H1 (cell line): ENCODE measurements around the gene LAMC1. TPM values are rescaled to one million over a fixed set of nuclear protein-coding genes. Genes with fewer than 3 reads are reported as not detected.

Source experiments
- CTCF ChIA-PET: fragments of 300-600 bp; sonication (Branson Sonifier 250); formaldehyde crosslinking; loops from one replicate; lab custom pipeline; 2021; ENCODE audit not compliant: partially characterized antibody; lab: Charles Lee
- POLR2A ChIA-PET: fragments of 300-600 bp; sonication (Branson Sonifier 250); formaldehyde crosslinking; loops from one replicate; lab custom pipeline; 2021; ENCODE audit warnings: inconsistent platforms; ENCODE audit not compliant: partially characterized antibody; lab: Charles Lee
- DNase-seq, 2 experiments: peaks; one replicate each; pipeline versions ENCODE4 v3.0.0 to v3.0.0-alpha.2; 2010 to 2022; ENCODE audit warnings: low spot score in 2 of 2, low read depth in 1 of 2, mixed read lengths in 1 of 2
- FAIRE-seq: peaks from 2 replicates; lab custom pipeline; 2011; peaks lifted over from hg19 to GRCh38; lab: Jason Lieb, UNC
- H2AFZ ChIP-seq: 2 replicates; pipeline ENCODE4 v1.8.1; 2012; ENCODE audit warnings: low read length, inconsistent platforms
- H2AK5ac ChIP-seq: 2 replicates; pipeline ENCODE4 v1.6.1; 2013; ENCODE audit warnings: low read depth, low read length
- H2BK120ac ChIP-seq: replicated peaks from 2 replicates; pipeline ENCODE3; 2013; ENCODE audit warnings: low read depth, low read length, inconsistent platforms
- H2BK12ac ChIP-seq: 2 replicates; pipeline ENCODE4 v1.6.1; 2013; ENCODE audit warnings: low read depth, low read length
- H2BK15ac ChIP-seq: 2 replicates; pipeline ENCODE4 v1.6.1; 2013; ENCODE audit warnings: low read length
- H2BK20ac ChIP-seq: 2 replicates; pipeline ENCODE4 v1.6.1; 2013; ENCODE audit warnings: low read length
- H2BK5ac ChIP-seq: 2 replicates; pipeline ENCODE4 v1.6.1; 2013; ENCODE audit warnings: low read depth, low read length
- H3K14ac ChIP-seq: 2 replicates; pipeline ENCODE4 v1.6.1; 2013; ENCODE audit warnings: inconsistent platforms; ENCODE audit not compliant: insufficient read length
- H3K18ac ChIP-seq: 2 replicates; pipeline ENCODE4 v1.6.1; 2013; ENCODE audit warnings: low read length; ENCODE audit errors: extremely low read depth
- H3K23ac ChIP-seq: 2 replicates; pipeline ENCODE4 v1.6.1; 2013; ENCODE audit warnings: inconsistent platforms; ENCODE audit not compliant: insufficient read length
- H3K23me2 ChIP-seq: 2 replicates; pipeline ENCODE4 v1.6.1; 2013; ENCODE audit warnings: low read depth, low read length
- H3K27ac ChIP-seq: 2 replicates; pipeline ENCODE4 v1.6.1; 2011; ENCODE audit warnings: low read depth, low read length, inconsistent platforms
- H3K27me3 ChIP-seq, 4 experiments: replicated peaks in 1 of 4; 1 replicate in 1 of 4; 2 replicates in 3 of 4; pipeline versions ENCODE4 v1.6.1 to v1.8.1; 2011 to 2013; ENCODE audit warnings: low read length in 3 of 4, mild to moderate bottlenecking in 3 of 4, inconsistent platforms in 2 of 4, mixed read lengths in 2 of 4, moderate library complexity in 1 of 4; ENCODE audit not compliant: control insufficient read depth in 3 of 4, insufficient read depth in 3 of 4; ENCODE audit errors: extremely low read depth in 1 of 4
- H3K36me3 ChIP-seq, 4 experiments: 2 replicates each; pipeline versions ENCODE4 v1.6.1 to v1.8.1; 2011 to 2013; ENCODE audit warnings: mild to moderate bottlenecking in 4 of 4, low read length in 3 of 4, moderate library complexity in 2 of 4, control low read depth in 1 of 4, inconsistent platforms in 1 of 4; ENCODE audit not compliant: insufficient read depth in 4 of 4, control insufficient read depth in 2 of 4
- H3K4ac ChIP-seq: replicated peaks from 2 replicates; pipeline ENCODE3; 2013; ENCODE audit warnings: low read length, low read depth, mixed read lengths, inconsistent platforms; ENCODE audit not compliant: insufficient read length
- H3K4me1 ChIP-seq, 4 experiments: replicated peaks in 1 of 4; 1 replicate in 1 of 4; 2 replicates in 3 of 4; pipeline versions ENCODE4 v1.6.1 to v1.8.1; 2011 to 2013; ENCODE audit warnings: low read length in 3 of 4, inconsistent platforms in 2 of 4, mixed read lengths in 1 of 4; ENCODE audit not compliant: insufficient read depth in 4 of 4, control insufficient read depth in 3 of 4
- H3K4me2 ChIP-seq, 2 experiments: 2 replicates each; pipeline versions ENCODE4 v1.6.1 to v1.8.1; 2011 to 2013; ENCODE audit warnings: low read depth in 2 of 2, low read length in 2 of 2, control low read depth in 1 of 2, inconsistent platforms in 1 of 2, mild to moderate bottlenecking in 1 of 2; ENCODE audit not compliant: insufficient read depth in 1 of 2
- H3K4me3 ChIP-seq, 4 experiments: fragments of 200-600, 300-600 bp in 1 of 4; sonication (generic), shearing (Covaris generic), sonication (Bioruptor Twin) in 1 of 4; 2 replicates each; pipeline versions ENCODE4 v1.5.1 to v1.8.1; 2011 to 2016; ENCODE audit warnings: low read length in 4 of 4, low read depth in 3 of 4, control low read depth in 2 of 4, inconsistent platforms in 2 of 4, mild to moderate bottlenecking in 2 of 4, mixed read lengths in 1 of 4, moderate library complexity in 1 of 4; ENCODE audit not compliant: insufficient read depth in 2 of 4; ENCODE audit errors: extremely low read depth in 1 of 4
- H3K56ac ChIP-seq: replicated peaks from 2 replicates; pipeline ENCODE3; 2013; ENCODE audit warnings: low read depth, mild to moderate bottlenecking, mixed read lengths, low read length, inconsistent platforms; ENCODE audit not compliant: insufficient read length
- H3K79me1 ChIP-seq: 2 replicates; pipeline ENCODE4 v1.6.1; 2013; ENCODE audit warnings: low read depth, low read length, control low read depth
- H3K79me2 ChIP-seq, 2 experiments: 2 replicates each; pipeline versions ENCODE4 v1.6.1 to v1.8.1; 2012 to 2013; ENCODE audit warnings: low read length in 2 of 2, mild to moderate bottlenecking in 2 of 2, inconsistent platforms in 1 of 2; ENCODE audit not compliant: insufficient read depth in 2 of 2, control insufficient read depth in 1 of 2
- H3K9ac ChIP-seq, 4 experiments: replicated peaks in 1 of 4; 1 replicate in 1 of 4; 2 replicates in 3 of 4; pipeline versions ENCODE4 v1.6.1 to v1.8.1; 2011 to 2013; ENCODE audit warnings: low read depth in 3 of 4, low read length in 3 of 4, control low read depth in 2 of 4, mild to moderate bottlenecking in 2 of 4, moderate library complexity in 2 of 4, inconsistent platforms in 1 of 4; ENCODE audit errors: extremely low read depth in 1 of 4
- H3K9me3 ChIP-seq, 2 experiments: 2 replicates each; pipeline versions ENCODE4 v1.6.1 to v1.8.1; 2012 to 2013; ENCODE audit warnings: mild to moderate bottlenecking in 2 of 2, moderate library complexity in 2 of 2, control low read depth in 1 of 2, inconsistent platforms in 1 of 2, low read depth in 1 of 2, low read length in 1 of 2, mixed read lengths in 1 of 2; ENCODE audit not compliant: insufficient read depth in 2 of 2
- H4K20me1 ChIP-seq, 2 experiments: replicated peaks in 1 of 2; 2 replicates each; pipeline versions ENCODE3 to v1.8.1; 2011 to 2013; ENCODE audit warnings: inconsistent platforms in 2 of 2, low read length in 2 of 2, mild to moderate bottlenecking in 1 of 2; ENCODE audit not compliant: insufficient read depth in 2 of 2, control insufficient read depth in 1 of 2
- H4K5ac ChIP-seq: 2 replicates; pipeline ENCODE4 v1.6.1; 2013; ENCODE audit warnings: low read length, low read depth, mixed read lengths, inconsistent platforms; ENCODE audit not compliant: insufficient read length
- H4K8ac ChIP-seq: 2 replicates; pipeline ENCODE4 v1.8.0; 2013; ENCODE audit warnings: mild to moderate bottlenecking, moderate library complexity, low read length, inconsistent platforms; ENCODE audit not compliant: insufficient read depth; ENCODE audit errors: extremely low read depth
- H4K91ac ChIP-seq: replicated peaks from 2 replicates; pipeline ENCODE3; 2013; ENCODE audit warnings: low read length, mixed read lengths, inconsistent platforms; ENCODE audit not compliant: insufficient read length
- CTBP2 ChIP-seq: IDR thresholded peaks from 2 replicates; pipeline ENCODE4 v1.7.0; 2011; ENCODE audit warnings: borderline replicate concordance, mild to moderate bottlenecking, moderate library complexity, mixed read lengths, low read length; ENCODE audit not compliant: insufficient read depth, insufficient read length
- EZH2 ChIP-seq: fragments of 200-600 bp; sonication (generic); IDR thresholded peaks from 2 replicates; pipeline ENCODE4 v1.7.1; 2012; ENCODE audit warnings: low read depth, mild to moderate bottlenecking, moderate library complexity, low read length, inconsistent platforms; ENCODE audit not compliant: severe bottlenecking
- FOSL1 ChIP-seq: IDR thresholded peaks from 2 replicates; pipeline ENCODE4 v1.6.1; 2011; ENCODE audit warnings: mild to moderate bottlenecking, low read depth, low read length, moderate library complexity; ENCODE audit not compliant: insufficient read depth
- GABPA ChIP-seq: IDR thresholded peaks from 2 replicates; pipeline ENCODE4 v1.6.1; 2011; ENCODE audit warnings: mild to moderate bottlenecking, low read length, moderate library complexity, borderline replicate concordance; ENCODE audit not compliant: insufficient read depth
- HDAC6 ChIP-seq: IDR thresholded peaks from one replicate; pipeline ENCODE4 v1.7.1; 2012; ENCODE audit warnings: low read depth, mild to moderate bottlenecking, inconsistent platforms, low read length, moderate library complexity
- JUND ChIP-seq: IDR thresholded peaks from 2 replicates; pipeline ENCODE4 v1.6.1; 2011; ENCODE audit warnings: mild to moderate bottlenecking, improper control_type of control experiment, low read length
- NRF1 ChIP-seq: IDR thresholded peaks from 2 replicates; pipeline ENCODE4 v1.6.1; 2011; ENCODE audit warnings: mild to moderate bottlenecking, low read depth, low read length, improper control_type of control experiment
- RBBP5 ChIP-seq: IDR thresholded peaks from 2 replicates; pipeline ENCODE4 v1.7.1; 2012; ENCODE audit warnings: low read depth, mild to moderate bottlenecking, inconsistent platforms, low read length, moderate library complexity, borderline replicate concordance
- SIX5 ChIP-seq: IDR thresholded peaks from 2 replicates; pipeline ENCODE4 v1.6.1; 2011; ENCODE audit warnings: mild to moderate bottlenecking, low read depth, low read length
- WGBS, 2 experiments: shearing (Covaris generic) in 1 of 2; methylation state at CpG; one replicate each; pipeline versions ENCODE4 v1.1.6 to v1.1.7; 2013 to 2015; ENCODE audit warnings: low lambda C conversion rate in 2 of 2, mixed read lengths in 2 of 2, inconsistent platforms in 1 of 2, low coverage in 1 of 2, missing lambda C conversion rate in 1 of 2; ENCODE audit not compliant: insufficient replicate concordance in 2 of 2, insufficient coverage in 1 of 2, insufficient read length in 1 of 2; ENCODE audit errors: extremely low coverage in 1 of 2, missing lambda C conversion rate in 1 of 2; 5-methylcytosine and 5-hydroxymethylcytosine counted together
- polyA plus RNA-seq, 7 experiments: library from polyadenylated mRNA; depleted of rRNA in 3 of 7; stranded (reverse) in 5 of 7; unstranded in 2 of 7; fragments of >200 nt in 5 of 7; fragments of 200-250 nt in 2 of 7; gene quantifications; 1 replicate in 5 of 7; 2 replicates in 1 of 7; 4 replicates in 1 of 7; pipeline versions ENCODE4 v1.2.1 to v1.2.3, GENCODE V29; 2011 to 2013; ENCODE audit warnings: missing spikeins in 2 of 7, mixed read lengths in 2 of 7
- total RNA-seq: library from RNA; stranded (reverse); fragmentation: NEBNext Ultra II Directional; extraction: Animal tissue kit (Norgen Biotek cat#: 25700); gene quantifications from 2 replicates; pipeline ENCODE4 v1.2.1, GENCODE V29; 2021

LAMC1 gene
- total and polyA plus RNA-seq, 2 of the 8 experiments (the other 6 are each of a cell fraction or from before 2014, with no cell fraction given) = 47.6 to 90.3 TPM

DNA sequence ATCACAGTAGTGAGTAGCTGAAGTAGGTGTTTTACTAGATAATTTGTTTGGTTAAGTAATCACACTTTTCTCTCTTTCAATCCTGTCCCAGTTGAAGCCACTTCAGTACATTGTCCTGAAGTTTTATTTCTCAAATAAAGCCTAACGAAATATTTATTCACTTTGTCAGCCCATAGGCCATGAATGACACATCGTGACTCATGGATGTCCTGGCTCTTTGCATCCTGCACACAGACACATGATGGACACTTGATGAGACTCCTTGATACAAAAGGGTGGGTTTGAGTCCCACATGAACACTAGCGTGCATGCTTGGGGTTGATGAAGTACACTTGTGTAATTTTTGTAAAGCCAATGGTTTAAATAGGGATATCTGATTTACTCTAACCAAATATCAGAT lies 140.1 kb downstream of the LAMC1 start:
- TF ChIP-seq SIX5 (no peak), GABPA (no peak), NRF1 (no peak), EZH2 (no peak), RBBP5 (no peak), JUND (no peak), FOSL1 (no peak), HDAC6 (no peak), CTBP2 (no peak)
- TF ChIP-seq, all 59 proteins: peak for 0
- Histone ChIP-seq H3K14ac (no peak overlapping the region), H3K9ac (no peak overlapping the region), H4K91ac (no peak overlapping the region), H3K79me2 (no peaks in the 10 kb centered on the region), H2BK5ac (no peak overlapping the region), H2BK15ac (no peak overlapping the region), H3K9me3 (no peaks in the 10 kb centered on the region), H3K23ac (no peak overlapping the region), H3K4ac (no peak overlapping the region), H4K5ac (no peak overlapping the region), H3K4me2 (no peak overlapping the region), H3K36me3 (no peaks in the 10 kb centered on the region), H4K8ac (no peak overlapping the region), H3K18ac (no peak overlapping the region; the same call in 1 of the 2 replicates), H4K20me1 (no peaks in the 10 kb centered on the region), H2AK5ac (no peak overlapping the region), H2BK120ac (no peak overlapping the region), H3K23me2 (no peaks in the 10 kb centered on the region), H2BK12ac (peak overlapping the region; percentile 50; the same call in 1 of the 2 replicates), H3K79me1 (no peaks in the 10 kb centered on the region), H3K27ac (no peak overlapping the region), H2BK20ac (no peak overlapping the region; the same call in 1 of the 2 replicates), H3K4me1 (peaks cover 0 to 5% (median 2%) of the 10 kb centered on the region in 4 experiments; a peak in 5 of 7 replicates), H3K27me3 (no peaks in the 10 kb centered on the region), H3K4me3 (no peak overlapping the region), H2AFZ (no peak overlapping the region), H3K56ac (no peak overlapping the region)
- 83% methylated on average over 3 of the region's 3 CpGs; no CpG with 5 or more reads in 1 of the 2 experiments for WGBS, 2 experiments
- FAIRE-seq (no peak), DNase-seq (no peak)
- ChIA-PET CTCF (interaction anchor here (1.9 kb wide), 1 partner anchor 67 kb away, joined by 5 read pairs; no protein-coding TSS in a partner anchor), POLR2A (no interaction called here)
